C4-2B (cell line): ENCODE measurements around the gene GFOD1.

Experiments
- H3K27ac ChIP-seq: fragments of 450-650 bp; 2 replicates; pipeline ENCODE4 v1.5.1; 2017
- CTCF ChIP-seq: fragments of 450-650 bp; conservative IDR thresholded peaks from 2 replicates; pipeline ENCODE4 v1.5.1; 2017; ENCODE audit warnings: mild to moderate bottlenecking
- ZFX ChIP-seq: fragments of 450-650 bp; IDR thresholded peaks from 2 replicates; pipeline ENCODE4 v1.6.1; 2017

GFOD1 gene

GRCh38 chr6:13357551-13358075, 129.8 kb downstream of the GFOD1 start:
- no peak overlapping the region for H3K27ac ChIP-seq
- TF ChIP-seq ZFX (no peak), CTCF (no peak)

- H3K27ac ChIP-seq: no peak overlapping the region
Observed at GRCh38 chr6:13355999-13356785, 131.2 kb downstream of the GFOD1 start.

GRCh38 chr6:13355043-13355945, 132.1 kb downstream of the GFOD1 start:
- TF ChIP-seq CTCF: no peak
- no peak for TF ChIP-seq ZFX
- no peak overlapping the region for H3K27ac ChIP-seq

More at GRCh38 chr6:13355999-13356785, 131.2 kb downstream of the GFOD1 start:
- TF ChIP-seq CTCF: no peak
- no peak for TF ChIP-seq ZFX

GRCh38 chr6:13354331-13355042, 132.9 kb downstream of the GFOD1 start:
- H3K27ac ChIP-seq: no peak overlapping the region
- TF ChIP-seq ZFX (no peak), CTCF (no peak)

- no peak for TF ChIP-seq CTCF
- no peak for TF ChIP-seq ZFX
- no peak overlapping the region for H3K27ac ChIP-seq
Observed at GRCh38 chr6:13352165-13352564, 135.2 kb downstream of the GFOD1 start.

DNA sequence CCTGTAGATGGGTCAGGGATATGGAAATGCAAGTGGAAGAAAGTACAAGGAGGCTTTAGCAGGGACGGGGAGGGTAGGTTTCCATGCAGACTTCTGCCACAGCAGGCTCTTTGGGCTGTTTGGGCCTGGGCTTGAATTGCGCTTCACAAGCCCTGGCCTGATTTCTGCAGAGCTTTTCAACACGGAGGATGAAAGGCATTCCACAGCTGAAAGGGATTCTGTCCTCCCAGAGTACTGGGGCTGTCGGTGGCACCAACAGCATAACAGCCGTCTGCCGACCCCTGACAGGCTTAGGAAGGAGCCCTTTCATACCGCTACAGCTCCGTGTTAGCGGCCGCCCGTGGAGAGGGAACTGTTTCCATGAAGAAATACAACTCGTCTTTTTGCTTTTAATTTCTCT, 136.1 kb downstream of the GFOD1 start:
- H3K27ac ChIP-seq: no peak overlapping the region
- TF ChIP-seq ZFX (no peak), CTCF (no peak)
